GM12872 (cell line): ENCODE measurements around the gene SYTL3.

Source experiments
- CTCF ChIP-seq: IDR thresholded peaks from 3 replicates; pipeline ENCODE4 v1.5.1; 2011; ENCODE audit warnings: low read depth, mild to moderate bottlenecking, low read length, moderate library complexity; ENCODE audit not compliant: insufficient read depth

Gene SYTL3

GRCh38 chr6:158703111-158703836, 53.4 kb downstream of the SYTL3 start:
- no peak for TF ChIP-seq CTCF

- TF ChIP-seq CTCF: peak; percentile 91
These were observed 54.3 kb downstream of the SYTL3 start for GRCh38 chr6:158703837-158704822.

DNA sequence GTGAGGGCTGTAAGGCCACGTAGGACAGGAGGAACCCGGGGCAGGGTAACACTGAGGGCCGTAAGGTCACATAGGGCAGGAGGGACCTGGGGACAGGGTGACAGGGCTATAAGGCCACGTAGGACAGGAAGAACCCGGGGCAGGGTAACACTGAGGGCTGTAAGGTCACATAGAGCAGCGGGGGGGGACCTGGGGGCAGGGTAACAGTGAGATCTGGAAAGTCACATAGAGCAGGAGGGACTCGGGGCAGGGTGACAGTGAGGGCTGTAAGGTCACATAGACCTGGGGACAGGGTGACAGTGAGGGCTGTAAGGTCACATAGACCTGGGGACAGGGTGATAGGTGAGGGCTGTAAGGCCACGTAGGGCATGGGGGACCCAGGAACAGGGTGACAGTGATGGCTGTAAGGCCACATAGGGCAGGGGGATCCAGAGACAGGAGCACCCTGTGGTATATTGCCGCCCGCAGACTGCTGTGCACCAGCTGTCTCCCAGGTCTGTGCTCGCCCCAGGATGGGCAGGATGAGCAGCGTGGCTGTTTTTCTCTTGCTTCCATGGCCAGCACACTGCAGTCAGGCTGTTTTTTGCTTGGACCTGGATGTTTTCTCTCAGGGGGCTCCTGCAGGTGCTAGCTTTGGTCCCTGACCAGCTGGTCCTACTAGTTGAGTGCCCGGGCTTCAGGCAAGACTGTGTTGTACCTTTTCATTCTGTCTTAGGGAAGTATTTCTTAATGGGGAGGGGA, 55.7 kb downstream of the SYTL3 start:
- TF ChIP-seq CTCF: no peak

GRCh38 chr6:158706369-158706982, 56.6 kb downstream of the SYTL3 start:
- TF ChIP-seq CTCF: 0 out of 3 replicates have a peak, but pooled peaks have one; percentile 27

- no peak for TF ChIP-seq CTCF
These were observed 57.4 kb downstream of the SYTL3 start for GRCh38 chr6:158707120-158707820.

DNA sequence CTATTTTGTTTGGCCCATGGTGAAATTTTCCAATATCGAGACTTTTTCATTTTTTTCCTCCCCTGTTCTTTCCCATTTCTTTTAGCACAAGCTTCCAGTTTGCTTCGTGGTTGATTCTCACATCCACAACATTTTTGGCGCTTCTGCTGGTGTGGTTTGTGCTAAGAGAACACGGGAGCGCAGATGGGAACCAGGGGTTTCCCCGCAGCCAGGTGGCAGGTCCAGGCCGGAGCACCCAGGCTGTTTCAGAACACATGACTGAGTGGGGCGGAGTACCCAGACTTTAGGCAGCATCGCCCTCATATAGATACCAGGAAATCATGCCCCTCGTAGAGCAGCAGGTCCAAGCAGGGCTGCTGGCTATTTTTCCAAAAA, 58.0 kb downstream of the SYTL3 start:
- no peak for TF ChIP-seq CTCF
